GM12864 (cell line): ENCODE data around the gene ADAMTS16.

Source experiments
- DNase-seq: peaks from one replicate; pipeline ENCODE4 v3.0.0-alpha.2; 2011; ENCODE audit warnings: low read depth
- H3K4me3 ChIP-seq: 2 replicates; pipeline ENCODE4 v1.5.1; 2011; ENCODE audit warnings: mild to moderate bottlenecking, low read depth, low read length, control low read depth
- TF ChIP-seq, protein P1 (sequence below): IDR thresholded peaks from 2 replicates; pipeline ENCODE4 v1.5.1; 2011; ENCODE audit warnings: low read depth, mild to moderate bottlenecking, moderate library complexity, low read length, control low read depth, inconsistent platforms; ENCODE audit errors: missing control alignments

The ADAMTS16 gene

DNA sequence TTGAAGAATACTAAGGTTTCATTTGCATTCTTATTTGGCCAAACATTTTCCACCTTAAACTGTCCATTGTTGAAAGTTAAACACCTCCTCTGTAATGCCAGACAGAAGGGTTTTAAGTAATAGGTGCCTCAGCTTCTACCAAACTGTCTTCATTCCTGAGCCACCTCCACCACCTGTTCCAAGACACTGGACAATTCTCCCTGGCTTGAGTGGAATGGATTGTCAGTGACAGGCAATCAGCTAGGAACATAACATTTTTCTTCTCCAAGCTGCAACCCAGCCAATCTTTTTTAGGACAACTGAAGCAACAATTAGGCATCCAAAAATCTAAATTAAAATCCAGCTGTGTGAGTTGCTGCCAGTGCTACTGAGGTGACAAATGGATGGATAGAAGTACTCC is 208.4 kb downstream of the ADAMTS16 start:
- TF ChIP-seq, protein P1, sequence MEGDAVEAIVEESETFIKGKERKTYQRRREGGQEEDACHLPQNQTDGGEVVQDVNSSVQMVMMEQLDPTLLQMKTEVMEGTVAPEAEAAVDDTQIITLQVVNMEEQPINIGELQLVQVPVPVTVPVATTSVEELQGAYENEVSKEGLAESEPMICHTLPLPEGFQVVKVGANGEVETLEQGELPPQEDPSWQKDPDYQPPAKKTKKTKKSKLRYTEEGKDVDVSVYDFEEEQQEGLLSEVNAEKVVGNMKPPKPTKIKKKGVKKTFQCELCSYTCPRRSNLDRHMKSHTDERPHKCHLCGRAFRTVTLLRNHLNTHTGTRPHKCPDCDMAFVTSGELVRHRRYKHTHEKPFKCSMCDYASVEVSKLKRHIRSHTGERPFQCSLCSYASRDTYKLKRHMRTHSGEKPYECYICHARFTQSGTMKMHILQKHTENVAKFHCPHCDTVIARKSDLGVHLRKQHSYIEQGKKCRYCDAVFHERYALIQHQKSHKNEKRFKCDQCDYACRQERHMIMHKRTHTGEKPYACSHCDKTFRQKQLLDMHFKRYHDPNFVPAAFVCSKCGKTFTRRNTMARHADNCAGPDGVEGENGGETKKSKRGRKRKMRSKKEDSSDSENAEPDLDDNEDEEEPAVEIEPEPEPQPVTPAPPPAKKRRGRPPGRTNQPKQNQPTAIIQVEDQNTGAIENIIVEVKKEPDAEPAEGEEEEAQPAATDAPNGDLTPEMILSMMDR: no peak
- no peak for DNase-seq
- no peak overlapping the region for H3K4me3 ChIP-seq

DNA sequence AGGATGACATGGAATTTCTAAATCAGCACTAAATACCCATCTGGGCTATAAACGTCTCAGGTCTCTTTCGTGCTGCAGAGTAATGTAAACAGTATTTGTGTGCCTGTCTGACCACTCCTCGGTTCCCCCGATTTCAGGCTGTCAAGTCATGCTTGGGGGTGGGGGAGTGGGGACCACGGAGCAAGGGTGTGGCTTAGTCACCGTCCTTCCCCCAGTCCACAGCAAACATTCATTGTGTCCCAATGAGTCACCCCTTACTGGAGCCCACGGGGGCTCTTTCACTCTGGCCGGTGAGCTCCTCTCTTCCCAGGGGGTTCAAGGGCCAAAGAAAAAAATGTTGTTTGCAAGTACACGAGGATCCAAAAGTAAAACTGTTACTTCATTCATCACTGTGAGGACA is 210.0 kb downstream of the ADAMTS16 start:
- no peak for DNase-seq
- no peak overlapping the region for H3K4me3 ChIP-seq
- TF ChIP-seq, protein P1: no peak

DNA sequence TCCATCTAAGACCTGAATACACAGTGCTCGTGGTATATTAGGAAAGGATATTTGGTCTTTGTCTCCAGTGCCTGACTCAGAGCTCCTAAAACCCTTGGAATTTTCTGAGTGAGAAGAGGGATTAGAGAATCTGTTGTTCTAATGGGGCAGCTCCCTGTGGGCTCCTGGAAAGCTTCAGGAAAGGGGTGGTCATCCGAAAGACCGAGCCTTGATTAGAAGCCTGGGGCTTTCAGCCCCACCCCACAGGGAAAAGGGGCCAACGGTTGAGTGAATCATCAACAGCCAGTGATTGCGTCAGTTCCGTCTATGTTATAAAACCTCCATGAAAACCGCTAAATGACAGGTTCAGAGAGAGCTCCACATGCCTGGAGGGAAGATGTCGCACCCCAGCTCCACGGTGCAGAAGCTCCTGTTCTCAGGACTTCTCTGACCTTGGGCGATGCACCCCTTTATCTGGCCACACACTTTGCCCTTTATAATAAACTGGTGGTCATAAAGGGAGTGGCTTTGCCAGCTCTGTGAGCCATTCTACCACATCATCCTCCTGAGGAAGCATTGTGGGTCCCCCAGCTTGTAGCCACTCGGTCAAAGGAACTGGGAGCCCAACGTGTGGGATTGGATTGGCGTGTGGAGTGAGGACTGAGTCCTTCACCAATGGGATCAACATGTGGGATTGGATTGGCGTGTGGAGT is 211.3 kb downstream of the ADAMTS16 start:
- H3K4me3 ChIP-seq: no peak overlapping the region
- DNase-seq: no peak
- TF ChIP-seq, protein P1: no peak

DNA sequence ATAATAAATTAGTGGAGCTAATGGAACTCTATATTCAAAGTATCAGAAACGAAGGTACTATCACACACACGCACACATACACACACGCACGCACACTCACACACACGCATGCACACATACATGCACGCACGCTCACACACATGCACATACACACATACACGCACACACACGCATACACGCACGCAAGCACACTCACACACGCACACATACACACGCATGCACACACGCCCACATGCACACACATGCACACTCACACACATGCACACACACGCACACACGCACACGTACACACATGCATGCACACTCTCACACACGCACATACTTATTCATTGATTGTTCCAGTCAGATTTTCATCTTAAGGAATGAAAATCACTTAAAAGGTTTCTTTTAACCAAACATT is 212.5 kb downstream of the ADAMTS16 start:
- H3K4me3 ChIP-seq: no peak overlapping the region
- no peak for DNase-seq
- TF ChIP-seq, protein P1: no peak

DNA sequence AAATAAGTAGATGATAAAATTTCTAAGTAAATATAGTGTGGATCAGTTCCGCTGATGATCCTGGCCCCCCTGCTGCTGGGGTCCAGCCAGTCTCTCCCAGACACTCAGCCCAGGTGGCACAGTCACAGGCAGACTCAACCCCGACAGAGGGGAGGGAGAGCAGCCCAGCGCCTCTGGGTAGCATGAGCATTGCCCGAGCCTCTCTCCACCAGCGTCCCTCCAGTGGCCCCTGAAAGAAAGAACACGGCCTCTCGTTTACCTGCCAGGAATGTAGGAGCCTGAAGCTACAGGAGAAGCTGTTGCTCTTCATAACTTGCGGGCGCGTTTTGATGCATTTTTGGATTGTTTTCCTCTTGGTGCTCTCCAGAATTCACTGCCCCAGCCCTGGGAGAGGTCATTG is 213.6 kb downstream of the ADAMTS16 start:
- no peak for DNase-seq
- TF ChIP-seq, protein P1: no peak
- no peak overlapping the region for H3K4me3 ChIP-seq

DNA sequence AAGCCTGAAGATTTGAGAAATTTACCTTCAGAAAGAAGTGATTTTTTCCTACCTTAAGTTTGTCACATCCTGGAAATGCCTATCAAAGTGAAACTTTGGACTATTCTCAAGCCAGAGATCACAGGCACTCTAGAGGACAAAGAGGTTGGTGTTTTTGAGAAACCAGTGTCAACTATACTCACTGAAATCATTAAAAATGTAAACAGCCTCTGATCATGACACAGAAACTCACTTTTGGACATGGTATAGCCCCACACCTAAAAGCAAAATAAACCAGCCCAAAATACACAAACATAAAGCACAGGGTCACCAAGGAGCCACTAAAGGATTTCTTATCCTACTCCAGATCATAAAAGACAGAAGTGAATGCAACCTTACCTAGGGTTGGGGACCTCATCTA is 216.6 kb downstream of the ADAMTS16 start:
- TF ChIP-seq, protein P1: no peak
- DNase-seq: no peak
- H3K4me3 ChIP-seq: no peak overlapping the region

DNA sequence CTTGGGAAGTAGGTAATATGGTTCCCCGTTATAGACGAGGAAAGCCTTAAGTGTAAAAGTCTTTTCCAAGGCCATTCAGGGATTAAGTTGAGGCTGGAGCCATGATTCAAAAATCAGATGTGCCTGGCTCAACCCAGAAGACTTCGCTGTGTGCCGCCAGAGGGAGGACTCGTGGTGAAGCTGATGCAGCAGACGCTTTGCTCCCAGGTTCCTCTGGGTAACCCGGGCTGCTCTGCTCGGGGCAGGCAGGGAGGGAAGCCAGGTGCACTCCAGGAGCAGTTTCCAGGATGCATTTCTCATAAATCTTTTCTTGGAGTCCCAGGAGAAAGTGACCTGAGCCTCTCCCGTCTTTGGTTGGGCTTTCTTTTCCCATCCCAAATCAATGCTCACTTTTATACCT is 219.5 kb downstream of the ADAMTS16 start:
- no peak for DNase-seq
- TF ChIP-seq, protein P1: no peak
- no peak overlapping the region for H3K4me3 ChIP-seq
